SU-DHL-6 (cell line): ENCODE measurements around the gene OR1L8.

ENCODE experiments used
- EZH2phosphoT487 ChIP-seq: fragments of 200-600 bp; sonication (generic), shearing (Covaris generic); conservative IDR thresholded peaks from 2 replicates; pipeline ENCODE4 v1.6.1; 2018; ENCODE audit warnings: mild to moderate bottlenecking, antibody characterized with exemption, low read length, moderate library complexity, mixed read lengths
- TF ChIP-seq, protein P1 (sequence below): fragments of 200-600 bp; sonication (generic); IDR thresholded peaks from one replicate; pipeline ENCODE4 v1.5.1; 2017; ENCODE audit warnings: antibody characterized with exemption, mild to moderate bottlenecking, low read length, moderate library complexity; ENCODE audit not compliant: insufficient read depth, poor library complexity, severe bottlenecking

DNA sequence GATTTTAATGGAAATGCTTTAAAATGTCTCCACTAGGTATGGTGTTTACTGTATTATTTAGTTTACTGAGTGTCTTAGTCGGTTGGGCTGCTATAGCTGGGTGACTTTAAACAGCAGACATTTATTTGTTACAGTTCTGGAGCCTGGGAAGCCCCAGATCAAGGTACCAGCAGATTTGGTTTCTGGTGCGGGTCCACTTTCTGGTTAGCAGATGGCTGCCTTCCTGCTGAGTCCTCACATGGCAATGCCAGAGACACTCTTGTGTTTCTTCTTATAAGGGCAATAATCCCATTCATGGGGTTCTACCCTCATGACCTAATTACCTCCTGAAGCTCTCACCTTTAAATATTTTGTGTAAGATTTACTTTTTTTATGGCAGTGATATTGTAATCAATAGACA is 65.0 kb downstream of the OR1L8 start:
- TF ChIP-seq, protein P1, sequence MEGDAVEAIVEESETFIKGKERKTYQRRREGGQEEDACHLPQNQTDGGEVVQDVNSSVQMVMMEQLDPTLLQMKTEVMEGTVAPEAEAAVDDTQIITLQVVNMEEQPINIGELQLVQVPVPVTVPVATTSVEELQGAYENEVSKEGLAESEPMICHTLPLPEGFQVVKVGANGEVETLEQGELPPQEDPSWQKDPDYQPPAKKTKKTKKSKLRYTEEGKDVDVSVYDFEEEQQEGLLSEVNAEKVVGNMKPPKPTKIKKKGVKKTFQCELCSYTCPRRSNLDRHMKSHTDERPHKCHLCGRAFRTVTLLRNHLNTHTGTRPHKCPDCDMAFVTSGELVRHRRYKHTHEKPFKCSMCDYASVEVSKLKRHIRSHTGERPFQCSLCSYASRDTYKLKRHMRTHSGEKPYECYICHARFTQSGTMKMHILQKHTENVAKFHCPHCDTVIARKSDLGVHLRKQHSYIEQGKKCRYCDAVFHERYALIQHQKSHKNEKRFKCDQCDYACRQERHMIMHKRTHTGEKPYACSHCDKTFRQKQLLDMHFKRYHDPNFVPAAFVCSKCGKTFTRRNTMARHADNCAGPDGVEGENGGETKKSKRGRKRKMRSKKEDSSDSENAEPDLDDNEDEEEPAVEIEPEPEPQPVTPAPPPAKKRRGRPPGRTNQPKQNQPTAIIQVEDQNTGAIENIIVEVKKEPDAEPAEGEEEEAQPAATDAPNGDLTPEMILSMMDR, result no peak
- no peak for TF ChIP-seq EZH2phosphoT487
